ENCODE data around the gene C1orf167. TPM values are rescaled to one million over a fixed set of nuclear protein-coding genes. Genes with fewer than 3 reads are reported as not detected.
A peak's percentile ranks its signal among the peaks of the same experiment; 100 is the strongest.

C1orf167 gene
- polyA plus RNA-seq, 3 donors = 0.05 TPM; not detected in 2

- no peak for TF ChIP-seq CTCF (IDR thresholded peaks at IDR 0.05)
- H3K4me1 ChIP-seq (ENCODE audit: control insufficient read depth in 1 of 2, insufficient read depth in 2 of 2, low read length in 2 of 2) = peaks cover 70 to 78% of the 10 kb centered on the region in 2 donors
- Mint-ChIP-seq H3K36me3 (peaks cover 0 to 3% of the 10 kb centered on the region in 2 donors), H3K4me3 (peak overlapping the region; percentile 57 to 78), H3K9me3 (peaks cover 0 to 5% (median 0%) of the 10 kb centered on the region in 7 donors), H3K27ac (peak overlapping the region; percentile 90 to 98 (median 95)), H3K4me1 (peaks cover 79% of the 10 kb centered on the region), H3K27me3 (ENCODE audit: low read depth in 3 of 3) (peaks cover 0 to 3% (median 2%) of the 10 kb centered on the region in 3 donors)
- intact Hi-C loops (cut with micrococcal nuclease) = no loop called here
- peak; percentile 69 to 91 (median 82) for DNase-seq
- no peak overlapping the region for H2AFZ ChIP-seq (ENCODE audit: insufficient read depth, low read depth, low read length, poor library complexity, severe bottlenecking)
- H3K79me2 ChIP-seq (ENCODE audit: insufficient read depth, low read length) = peaks cover 9% of the 10 kb centered on the region
- 0% methylated on average over 4 of the region's 5 CpGs for WGBS (ENCODE audit: insufficient coverage)
- H4K20me1 ChIP-seq (ENCODE audit: insufficient read depth, low read length) = no peaks in the 10 kb centered on the region
- H3K9ac ChIP-seq (ENCODE audit: insufficient read depth, low read length, poor library complexity, severe bottlenecking) = no peak overlapping the region
- H3K27me3 ChIP-seq (ENCODE audit: control insufficient read depth in 2 of 2, insufficient read depth in 2 of 2, low read length in 2 of 2) = no peaks in the 10 kb centered on the region
- peak overlapping the region; percentile 76 to 84 for H3K27ac ChIP-seq (ENCODE audit: low read depth in 1 of 2, low read length in 2 of 2)
- H3K4me2 ChIP-seq (replicated peaks; ENCODE audit: extremely low read depth, low read length, poor library complexity, severe bottlenecking) = peak overlapping the region; percentile 62
- H3K36me3 ChIP-seq (replicated peaks in 1 of 2; ENCODE audit: control insufficient read depth in 1 of 2, insufficient read depth in 2 of 2, low read length in 2 of 2) = no peaks in the 10 kb centered on the region
- H3K9me3 ChIP-seq (replicated peaks in 1 of 2; ENCODE audit: control insufficient read depth in 1 of 2, insufficient read depth in 1 of 2, low read length in 2 of 2) = no peaks in the 10 kb centered on the region
- peak overlapping the region in 1 of 3 experiments; percentile 54 for H3K4me3 ChIP-seq (replicated peaks in 1 of 3; ENCODE audit: low read depth in 2 of 3, low read length in 3 of 3)
Observed at GRCh38 chr1:11725616-11726015, 36.4 kb upstream of the C1orf167 start.

- Histone ChIP-seq H3K4me2 (replicated peaks; ENCODE audit: extremely low read depth, low read length, poor library complexity, severe bottlenecking) (no peak overlapping the region), H3K27me3 (ENCODE audit: control insufficient read depth in 2 of 2, insufficient read depth in 2 of 2, low read length in 2 of 2) (no peaks in the 10 kb centered on the region), H3K36me3 (replicated peaks in 1 of 2; ENCODE audit: control insufficient read depth in 1 of 2, insufficient read depth in 2 of 2, low read length in 2 of 2) (no peaks in the 10 kb centered on the region), H2AFZ (ENCODE audit: insufficient read depth, low read depth, low read length, poor library complexity, severe bottlenecking) (no peak overlapping the region), H3K9ac (ENCODE audit: insufficient read depth, low read length, poor library complexity, severe bottlenecking) (no peak overlapping the region), H4K20me1 (ENCODE audit: insufficient read depth, low read length) (no peaks in the 10 kb centered on the region), H3K27ac (ENCODE audit: low read depth in 1 of 2, low read length in 2 of 2) (peak overlapping the region in 1 of 2 donors; percentile 84), H3K4me1 (ENCODE audit: control insufficient read depth in 1 of 2, insufficient read depth in 2 of 2, low read length in 2 of 2) (peaks cover 80 to 83% of the 10 kb centered on the region in 2 donors), H3K9me3 (replicated peaks in 1 of 2; ENCODE audit: control insufficient read depth in 1 of 2, insufficient read depth in 1 of 2, low read length in 2 of 2) (no peaks in the 10 kb centered on the region), H3K4me3 (replicated peaks in 1 of 3; ENCODE audit: low read depth in 2 of 3, low read length in 3 of 3) (no peak overlapping the region), H3K79me2 (ENCODE audit: insufficient read depth, low read length) (peaks cover 3% of the 10 kb centered on the region)
- intact Hi-C loops (cut with micrococcal nuclease) = no loop called here
- 100% methylated on average over 4 of the region's 4 CpGs for WGBS (ENCODE audit: insufficient coverage)
- no peak for DNase-seq
- peak overlapping the region in 4 of 7 donors; percentile 47 to 69 (median 52) for H3K27ac Mint-ChIP-seq
- no peak for TF ChIP-seq CTCF (IDR thresholded peaks at IDR 0.05)
- peaks cover 0 to 2% (median 1%) of the 10 kb centered on the region in 3 donors for H3K27me3 Mint-ChIP-seq (ENCODE audit: low read depth in 3 of 3)
- H3K4me3 Mint-ChIP-seq = no peak overlapping the region
- peaks cover 0 to 3% of the 10 kb centered on the region in 2 donors for H3K36me3 Mint-ChIP-seq
- H3K9me3 Mint-ChIP-seq = peaks cover 0 to 5% (median 0%) of the 10 kb centered on the region in 7 donors
- H3K4me1 Mint-ChIP-seq = peaks cover 85% of the 10 kb centered on the region
Observed at GRCh38 chr1:11727119-11727518, 34.9 kb upstream of the C1orf167 start.

All from CD14-positive monocyte (primary cell).